ENCODE measurements around the gene ATG2A.

The ATG2A gene

DNA sequence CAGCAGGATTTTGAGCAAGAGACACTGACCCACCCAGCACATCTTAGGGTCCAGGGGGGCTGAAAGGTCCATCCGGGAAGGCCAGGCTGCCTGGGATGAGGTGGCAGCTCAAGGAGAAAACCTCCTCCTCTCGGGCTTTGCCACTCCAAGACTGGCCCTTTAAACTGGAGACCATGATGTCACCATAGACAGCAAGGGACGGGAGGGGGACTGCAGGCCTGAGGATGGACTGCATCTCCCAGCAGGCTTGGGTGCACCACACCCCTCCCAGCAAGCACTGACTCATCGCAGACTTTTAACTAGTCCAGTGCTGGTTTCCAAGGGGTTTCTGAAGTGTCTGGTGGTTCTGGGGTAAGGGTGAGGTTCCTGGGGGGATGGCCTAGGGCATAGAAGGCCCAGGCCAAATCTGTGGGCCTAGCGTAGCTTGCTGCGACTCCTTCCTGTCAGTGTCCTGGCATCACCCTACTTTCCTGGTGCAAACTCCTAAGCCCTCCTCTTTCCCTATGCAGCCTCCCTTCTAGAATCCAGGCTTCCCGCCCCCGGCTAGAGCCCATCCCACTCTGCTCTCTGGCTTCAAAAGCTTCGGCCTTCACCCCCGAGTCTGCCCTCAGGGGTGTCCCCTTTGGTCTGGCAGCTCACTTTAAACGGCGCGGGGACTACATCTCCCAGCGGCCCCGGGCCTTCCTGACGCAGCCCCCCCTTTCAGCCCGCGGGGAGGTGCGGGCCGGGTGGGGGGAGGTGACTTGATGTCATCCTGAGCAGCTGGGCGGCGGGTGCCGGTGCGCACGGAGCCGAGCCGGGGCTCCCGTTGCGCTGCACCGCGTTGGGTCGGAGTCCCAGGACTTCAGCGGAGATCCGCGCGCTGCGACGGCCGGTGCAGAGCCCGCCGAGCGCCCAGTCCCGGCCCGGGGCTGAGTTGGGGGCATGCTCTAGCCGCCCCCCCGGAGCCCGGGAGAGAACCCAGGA, 7.2 kb upstream of the ATG2A start, which contains the start of gene PPP2R5B:
Gene PPP2R5B, plus strand, starts transcription at position 746 of the 966 bp plus-strand sequence. CDS start 1,046 bp downstream, outside the sequence.
- peak; percentile 95 for DNase-seq

DNA sequence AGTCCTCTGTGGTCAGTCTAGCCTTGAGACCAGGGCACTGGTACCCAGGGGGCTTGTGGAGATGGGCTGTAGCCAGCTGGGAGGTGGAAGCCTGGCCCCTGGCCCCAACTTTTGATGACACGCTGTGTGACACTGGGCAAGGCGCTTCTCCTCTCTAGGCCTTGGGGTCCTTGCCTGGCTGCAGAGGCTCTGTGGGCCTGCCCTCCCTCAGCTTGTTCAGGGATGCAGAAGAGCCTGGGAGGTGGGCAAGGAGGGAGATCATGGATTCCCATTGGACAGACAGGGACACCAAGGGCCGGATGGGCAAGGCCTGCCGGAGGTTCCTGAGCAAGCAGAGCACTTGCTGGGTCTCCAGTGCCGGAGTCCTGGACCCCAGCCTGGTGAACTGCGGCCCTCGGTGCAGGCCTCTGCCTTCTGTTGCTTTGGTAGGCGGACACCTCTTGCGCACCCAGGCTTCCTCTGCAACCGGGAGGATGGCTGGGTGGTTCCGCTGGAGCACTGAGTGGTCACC, 6.2 kb upstream of the ATG2A start:
- DNase-seq, result no peak

DNA sequence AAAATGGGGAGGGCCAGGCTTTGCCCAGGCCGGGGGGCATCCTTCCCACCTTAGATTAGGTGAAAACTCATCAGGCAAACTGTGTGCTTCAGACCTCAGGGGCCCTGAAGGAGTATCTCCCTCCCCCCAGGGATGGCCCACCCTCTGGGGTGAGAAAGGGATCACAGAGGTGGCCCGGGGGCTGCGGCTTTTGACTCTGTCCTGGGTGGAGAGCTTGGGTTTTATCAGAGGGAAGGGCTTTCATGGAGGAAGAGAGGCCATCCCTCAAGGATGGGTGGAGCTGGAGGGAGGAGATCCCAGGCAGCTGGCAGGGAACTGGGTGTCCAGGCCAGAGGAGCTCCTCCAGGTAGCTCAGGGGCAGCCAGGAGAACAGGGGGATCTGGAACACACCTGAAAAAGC, 4.4 kb upstream of the ATG2A start:
- DNase-seq, result no peak

DNA sequence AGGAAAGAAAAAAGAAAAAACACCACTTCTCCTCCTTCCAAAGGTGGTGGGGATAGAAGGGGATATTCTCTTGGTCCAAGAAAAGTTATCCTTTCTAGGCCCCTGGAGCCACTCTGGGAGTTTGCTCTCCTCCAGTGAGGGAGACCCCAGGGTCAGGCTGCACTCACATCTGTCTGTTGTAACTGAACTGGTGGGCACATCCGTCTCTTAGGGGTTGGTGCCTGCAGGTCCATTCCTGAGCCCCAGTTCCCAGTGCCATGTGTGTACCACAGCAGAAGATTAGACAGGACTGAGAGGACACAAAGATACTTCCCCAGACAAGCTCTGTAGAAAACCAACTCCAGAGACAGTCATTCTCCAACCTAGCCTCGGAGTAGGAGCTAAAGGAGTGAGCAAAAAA, 3.1 kb upstream of the ATG2A start:
- DNase-seq, result no peak

DNA sequence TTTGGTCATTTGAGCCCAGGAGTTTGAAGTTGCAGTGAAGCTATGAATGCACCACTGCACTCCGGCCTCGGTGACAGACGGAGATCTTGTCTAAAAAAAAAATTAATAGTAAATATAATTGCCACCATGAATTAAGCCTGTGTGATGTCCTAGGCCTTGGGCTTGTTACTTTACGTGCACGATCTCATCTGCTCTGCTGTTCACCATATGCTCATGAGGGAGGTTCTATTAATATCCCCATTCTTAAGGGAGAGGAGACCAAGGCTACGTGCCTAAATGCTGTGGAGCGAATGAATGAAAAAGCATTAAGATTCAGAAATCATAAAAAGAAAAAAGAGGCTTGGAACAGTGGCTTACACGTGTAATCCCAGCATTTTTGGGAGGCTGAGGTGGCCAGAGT, 2.6 kb upstream of the ATG2A start:
- DNase-seq, result no peak

DNA sequence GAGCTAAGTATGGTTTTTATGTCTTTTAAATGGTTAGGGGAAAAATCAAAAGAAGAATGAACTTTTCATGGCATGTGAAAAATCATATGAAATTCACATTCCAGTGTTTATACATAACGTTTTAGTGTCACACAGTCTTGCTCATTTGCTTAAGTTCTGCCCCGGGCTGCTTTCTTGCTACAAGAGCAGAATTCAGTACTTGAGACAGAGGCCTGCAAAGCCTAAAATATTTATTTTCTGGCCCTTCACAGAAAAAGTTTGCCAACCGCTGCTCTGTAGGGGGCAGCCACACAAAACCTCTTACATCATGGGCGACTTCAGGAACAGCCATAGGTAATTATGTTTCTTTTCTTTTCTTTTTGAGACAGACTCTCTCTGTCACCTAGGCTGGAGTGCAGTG, 1.0 kb upstream of the ATG2A start:
- DNase-seq, result peak; percentile 44

DNA sequence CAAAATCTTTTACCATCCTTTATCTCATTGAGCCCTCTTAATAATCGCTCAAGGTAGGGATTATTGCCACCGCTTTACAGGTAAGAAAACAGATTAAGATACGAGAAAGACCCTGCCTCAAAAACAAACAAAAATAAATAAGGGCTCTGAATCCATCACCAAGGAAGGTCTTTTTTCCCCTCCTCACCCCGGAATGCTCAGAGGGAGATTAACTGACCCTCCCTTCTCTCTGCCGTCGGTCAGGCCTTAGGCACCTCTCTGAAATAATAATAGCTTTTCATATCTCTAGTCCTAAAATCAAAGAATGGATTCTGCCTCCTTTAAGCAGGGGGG, 620 bp upstream of the ATG2A start:
- DNase-seq, result no peak

DNA sequence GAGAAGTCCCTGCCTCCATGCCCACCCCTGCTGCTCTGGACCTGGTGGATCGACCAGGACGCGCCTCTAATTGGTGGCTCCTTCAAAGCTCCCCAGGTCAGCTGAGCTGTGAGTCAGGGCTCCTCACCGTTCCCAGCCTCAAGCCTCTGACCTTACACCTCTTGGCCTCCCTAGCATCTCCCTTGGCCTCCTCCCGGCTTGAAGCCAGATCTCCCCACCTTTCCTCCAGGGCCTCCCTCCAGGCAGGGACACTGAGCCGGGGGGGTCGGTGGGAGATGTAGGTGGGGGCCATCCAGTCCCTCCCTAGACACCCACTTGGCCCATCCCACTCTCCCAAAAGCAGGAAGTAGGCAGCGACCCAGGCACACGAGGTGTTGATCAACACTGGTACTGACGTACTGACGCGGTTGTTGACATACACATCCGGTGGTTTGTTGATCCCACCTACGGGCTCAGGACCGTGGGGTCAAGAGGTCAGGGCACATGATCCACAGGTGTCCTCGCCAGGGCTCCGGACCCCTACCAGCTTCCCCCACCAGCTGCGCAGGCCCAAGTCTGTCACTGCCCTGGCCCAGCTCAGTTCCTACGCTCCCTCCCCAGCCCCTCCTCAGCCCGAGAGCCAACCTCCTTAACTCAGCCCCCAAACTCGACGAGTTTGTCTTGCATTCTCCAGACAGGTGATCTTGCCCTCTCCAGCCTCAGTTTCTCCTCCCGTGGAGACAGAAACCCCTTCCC, 802 bp downstream of the ATG2A start:
- peak; percentile 51 for DNase-seq

DNA sequence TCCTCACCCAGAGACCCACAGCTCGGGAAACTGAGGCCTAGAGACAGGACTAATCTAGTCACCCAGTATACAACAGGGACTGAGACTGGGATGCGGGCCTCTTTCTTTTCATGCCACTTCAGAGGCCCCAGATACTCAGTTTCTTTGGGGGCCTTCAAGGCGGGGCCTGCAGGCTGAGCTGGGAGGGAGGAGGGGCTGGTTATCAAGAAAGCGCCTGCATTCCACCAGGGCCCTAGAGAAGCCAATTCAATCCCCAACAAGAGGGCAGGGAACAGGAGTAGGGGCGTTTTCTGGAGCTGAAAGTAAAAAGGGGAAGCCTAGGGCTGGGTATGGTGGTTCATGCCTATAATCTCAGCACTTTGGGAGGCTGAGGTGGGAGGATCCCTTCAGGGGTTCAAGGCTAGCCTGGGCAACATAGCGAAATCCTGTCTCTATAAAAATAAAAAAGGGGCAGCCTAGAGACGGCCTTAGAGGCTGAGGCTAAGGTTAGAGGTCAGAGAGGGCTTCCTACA, 1.6 kb downstream of the ATG2A start:
- DNase-seq, result no peak

DNA sequence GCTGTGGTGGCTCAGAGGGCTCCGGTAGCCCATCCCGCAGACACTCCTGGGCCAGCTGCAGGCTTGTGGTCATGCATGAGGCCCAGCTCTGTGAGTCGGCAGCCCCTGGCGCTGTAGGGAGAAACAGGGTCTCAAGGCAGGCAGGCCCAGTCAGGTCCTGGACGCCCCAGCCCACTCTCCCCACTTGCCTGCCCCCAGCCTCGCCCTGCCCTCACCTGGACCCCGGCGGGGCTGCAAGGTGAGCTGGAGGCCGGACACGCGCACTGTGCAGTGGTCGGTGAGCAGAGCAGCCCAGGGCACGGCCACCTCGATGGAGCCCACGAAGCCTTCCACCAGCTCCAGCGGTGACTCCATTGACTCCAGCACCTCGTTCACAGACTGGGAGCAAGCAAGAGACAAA, 2.9 kb downstream of the ATG2A start:
- DNase-seq, result no peak

DNA sequence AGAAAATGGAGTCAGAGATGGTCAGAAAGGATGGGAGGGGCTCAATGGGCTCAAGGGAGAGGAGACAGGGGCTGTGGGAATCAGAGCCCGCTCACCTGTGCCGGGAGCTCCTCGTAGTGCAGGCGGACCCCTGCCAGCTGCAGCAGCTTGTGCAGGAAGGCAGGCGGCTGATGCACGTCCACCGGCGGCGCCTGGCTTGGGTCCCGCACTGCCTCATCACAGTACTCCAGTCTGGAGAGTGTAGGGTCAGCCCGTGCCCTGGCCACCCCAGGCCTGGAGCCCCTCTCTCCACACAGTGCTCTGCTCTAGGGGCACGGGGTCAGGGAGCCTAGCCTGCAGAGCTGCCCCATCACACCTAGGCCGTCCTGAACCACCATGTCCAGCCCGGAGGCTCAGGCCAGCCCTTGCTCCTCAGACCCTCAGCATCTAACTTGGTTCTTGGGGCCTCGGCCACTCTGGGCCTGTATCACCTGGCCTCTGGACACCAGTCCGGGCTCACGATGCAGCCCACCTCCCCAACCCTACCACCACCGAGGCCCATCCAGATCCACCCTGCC, 3.8 kb downstream of the ATG2A start:
- no peak for DNase-seq

DNA sequence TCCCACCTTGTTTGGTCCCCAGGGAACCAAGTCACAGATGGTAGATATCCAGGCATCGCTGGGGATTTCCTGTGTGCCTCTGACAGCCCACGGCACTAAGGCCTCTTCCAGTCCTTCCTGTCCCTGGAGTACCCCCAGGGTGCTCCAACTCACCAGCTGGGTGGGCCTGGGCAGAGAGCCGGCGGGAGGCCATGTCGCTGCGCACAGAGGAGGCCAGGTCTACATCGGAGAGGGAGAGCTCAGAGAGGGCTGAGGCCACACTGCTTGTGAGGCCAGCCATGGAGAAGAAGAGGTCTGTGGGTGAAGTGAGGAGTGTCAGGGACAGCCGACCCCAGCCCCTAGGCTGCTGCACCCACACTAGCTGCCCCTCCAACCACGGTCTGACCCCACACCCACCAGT, 5.3 kb downstream of the ATG2A start:
- no peak for DNase-seq

DNA sequence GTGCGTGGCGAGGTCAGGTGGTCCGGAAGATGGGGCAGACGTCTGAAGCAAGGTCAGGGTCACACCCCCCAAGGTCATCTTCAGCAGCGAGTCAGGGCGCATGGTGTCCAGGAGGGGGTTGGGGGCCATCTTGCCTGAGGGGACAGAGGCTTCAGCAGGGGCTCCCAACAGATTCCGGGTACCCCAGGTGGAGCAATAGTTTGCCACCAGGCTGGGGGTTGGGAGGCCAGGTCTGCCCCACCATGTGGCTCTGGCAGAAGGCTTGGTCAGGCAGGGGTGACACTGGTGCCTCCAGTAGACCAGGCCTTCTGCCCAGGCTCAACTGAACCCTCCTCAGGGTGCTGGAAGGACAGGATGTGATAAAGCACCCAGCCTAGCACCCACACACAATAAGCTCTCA, 5.9 kb downstream of the ATG2A start:
- DNase-seq, result no peak

DNA sequence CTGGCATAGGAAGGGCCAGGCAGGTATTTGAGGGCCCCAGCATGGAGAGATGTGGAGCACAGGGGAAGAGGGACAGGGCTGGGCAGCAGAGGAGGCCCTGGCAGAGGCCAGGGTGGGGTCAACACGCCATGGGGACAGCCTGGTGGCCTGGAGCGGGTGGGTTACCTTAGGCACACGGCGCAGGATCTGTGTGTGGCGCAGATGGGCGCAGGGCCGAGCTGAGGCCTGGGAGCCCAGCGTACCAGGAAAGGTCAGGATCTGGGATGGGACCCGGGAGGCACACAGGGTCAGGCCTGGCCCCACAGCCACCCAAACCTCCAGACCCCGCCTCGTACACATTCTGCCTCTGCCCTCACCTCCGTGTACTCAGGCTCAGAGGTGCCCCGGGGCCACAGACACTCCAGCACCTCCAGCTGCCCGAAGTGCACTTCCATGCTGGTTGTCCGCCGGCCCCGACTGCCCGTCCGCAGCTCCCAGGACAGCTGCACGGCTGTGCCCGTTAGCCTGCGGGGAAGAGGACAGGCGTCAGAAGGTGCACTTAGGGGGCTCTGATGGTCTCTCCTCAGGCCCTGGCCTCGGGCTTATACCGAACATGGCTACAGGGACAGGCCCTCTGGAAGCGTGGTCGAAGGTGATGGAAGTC, 6.4 kb downstream of the ATG2A start:
- DNase-seq, result no peak

DNA sequence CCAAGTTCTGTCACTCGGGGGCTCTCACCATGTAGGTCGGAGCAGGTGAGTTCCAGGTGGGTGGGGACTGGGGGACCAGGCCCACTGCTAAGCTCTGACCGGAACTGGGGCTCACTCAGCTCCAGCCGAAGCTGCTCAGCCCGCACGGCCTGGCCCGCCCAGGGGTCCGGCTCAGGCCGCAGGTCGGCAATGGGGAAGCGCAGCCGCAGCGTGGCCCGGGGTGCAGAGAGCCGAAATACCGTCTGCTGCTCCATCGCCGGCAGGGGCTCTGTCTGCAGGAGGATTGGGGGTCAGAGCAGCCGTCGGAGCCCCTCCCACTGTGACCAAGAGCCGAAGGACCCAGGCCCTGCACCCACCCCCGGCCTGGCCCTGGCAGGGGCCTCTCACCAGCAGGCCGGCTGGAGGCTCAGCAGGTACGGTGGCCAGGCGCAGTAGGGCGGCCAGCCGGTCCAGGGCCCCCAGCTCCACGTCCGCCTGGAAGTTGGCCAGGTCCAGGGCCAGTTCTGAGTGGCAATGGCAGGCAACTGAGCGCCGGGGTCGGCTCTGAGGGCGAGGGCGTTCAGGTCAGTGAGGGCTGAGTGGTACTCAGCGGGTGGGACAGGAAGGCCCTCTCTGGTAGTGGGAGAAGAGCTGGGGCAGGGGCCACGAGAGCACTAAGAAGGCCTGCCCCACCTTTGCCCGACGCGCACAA, 7.2 kb downstream of the ATG2A start:
- no peak for DNase-seq

DNA sequence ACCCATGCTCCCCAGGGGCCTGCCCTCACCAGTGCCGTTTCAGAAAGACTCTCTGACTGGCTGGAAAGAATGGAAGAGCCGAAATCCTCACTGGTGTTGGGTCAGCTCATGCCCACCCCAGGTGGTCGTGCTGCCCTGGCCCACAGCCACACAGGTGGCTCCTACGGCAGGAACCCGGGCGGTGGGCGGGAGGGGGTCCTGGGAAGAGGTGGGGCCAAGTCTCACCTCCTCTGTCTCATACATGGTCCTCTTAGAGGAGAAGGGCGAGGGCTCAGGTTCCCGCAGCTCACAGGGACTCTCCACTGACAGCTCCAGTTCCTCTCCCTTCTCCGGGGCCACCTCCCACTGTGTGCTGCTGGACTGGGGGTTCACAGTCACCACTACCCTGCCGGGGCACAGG, 8.2 kb downstream of the ATG2A start:
- no peak for DNase-seq

DNA sequence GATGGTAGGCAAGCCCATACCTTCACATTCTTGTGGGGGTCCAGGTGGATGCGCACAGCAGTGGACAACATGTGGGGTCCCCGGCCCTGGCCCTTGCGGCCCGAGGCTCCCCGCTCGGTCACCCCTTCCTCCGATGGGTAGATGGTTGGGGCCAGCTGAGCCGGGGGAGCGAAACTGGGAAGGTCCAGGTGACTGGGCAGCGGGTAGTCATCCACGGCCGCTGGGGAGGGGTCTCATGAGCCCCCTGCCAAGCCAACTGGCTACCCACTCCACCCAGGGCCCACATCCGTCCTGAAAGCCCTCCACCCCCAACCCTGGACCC, 10.7 kb downstream of the ATG2A start:
- no peak for DNase-seq

DNA sequence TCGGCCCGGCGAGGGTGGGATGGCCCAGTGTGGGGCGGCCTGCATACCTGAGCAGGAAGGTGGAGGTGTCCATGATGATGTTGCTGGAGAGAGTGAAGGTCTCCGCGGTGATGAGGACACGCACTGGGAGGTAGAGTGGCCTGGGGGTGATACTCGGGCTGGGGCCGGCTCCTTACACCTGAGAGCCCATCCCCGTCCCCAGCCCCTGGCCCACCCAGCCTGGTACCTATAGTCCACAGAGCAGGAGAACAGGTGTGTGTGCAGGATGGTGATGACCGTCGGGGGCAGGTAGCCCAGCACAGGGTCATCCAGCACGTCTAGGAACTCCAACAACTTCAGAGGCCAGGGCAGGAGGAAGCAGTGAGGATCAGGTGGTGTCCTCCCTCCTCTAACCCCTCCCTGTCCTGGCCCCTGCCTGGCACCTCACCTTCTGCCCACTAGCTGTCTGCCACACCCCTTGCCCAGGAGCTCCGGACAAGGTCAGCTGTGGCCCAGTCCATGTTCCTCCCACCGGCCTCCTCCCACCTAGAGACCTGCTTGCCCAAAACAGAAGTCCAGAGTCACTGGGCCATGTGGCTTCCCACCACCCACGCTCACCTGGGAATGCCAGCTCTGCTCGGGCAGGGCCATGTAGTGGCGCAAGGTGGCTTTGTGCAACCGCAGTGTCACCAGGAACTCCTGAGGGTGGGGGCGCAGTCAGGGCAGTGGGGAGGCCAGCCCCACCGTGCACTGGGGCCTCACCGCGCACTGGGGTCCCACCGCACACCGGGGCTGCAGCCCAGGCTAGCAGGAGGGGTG, 11.3 kb downstream of the ATG2A start:
- DNase-seq, result no peak

DNA sequence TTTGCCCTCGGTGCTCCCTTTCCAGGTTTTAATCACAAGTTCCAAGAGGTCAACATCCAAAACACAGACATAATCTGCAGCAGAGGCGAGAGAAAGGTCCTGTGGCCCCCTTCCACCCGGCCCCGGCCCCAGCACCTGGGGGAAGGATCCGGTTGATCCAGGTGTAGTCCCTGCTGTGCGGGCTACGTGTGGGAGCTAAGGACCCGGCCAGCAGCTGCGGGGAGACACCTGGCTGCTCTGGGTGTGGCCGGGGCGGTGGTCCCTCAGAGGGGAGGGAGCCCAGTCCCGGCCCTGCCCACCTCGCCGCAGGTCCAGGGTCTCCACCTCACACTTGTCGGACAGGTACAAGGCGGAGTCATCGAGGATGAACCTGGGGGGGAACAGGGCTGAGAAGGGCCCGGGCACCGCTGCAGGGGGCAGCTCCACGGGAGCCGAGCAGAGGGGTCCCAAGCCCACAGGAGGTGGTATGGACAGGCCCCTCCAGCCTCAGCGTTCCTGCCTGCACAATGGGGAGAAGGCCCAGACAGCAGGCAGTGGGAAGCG, 13.6 kb downstream of the ATG2A start:
- no peak for DNase-seq

DNA sequence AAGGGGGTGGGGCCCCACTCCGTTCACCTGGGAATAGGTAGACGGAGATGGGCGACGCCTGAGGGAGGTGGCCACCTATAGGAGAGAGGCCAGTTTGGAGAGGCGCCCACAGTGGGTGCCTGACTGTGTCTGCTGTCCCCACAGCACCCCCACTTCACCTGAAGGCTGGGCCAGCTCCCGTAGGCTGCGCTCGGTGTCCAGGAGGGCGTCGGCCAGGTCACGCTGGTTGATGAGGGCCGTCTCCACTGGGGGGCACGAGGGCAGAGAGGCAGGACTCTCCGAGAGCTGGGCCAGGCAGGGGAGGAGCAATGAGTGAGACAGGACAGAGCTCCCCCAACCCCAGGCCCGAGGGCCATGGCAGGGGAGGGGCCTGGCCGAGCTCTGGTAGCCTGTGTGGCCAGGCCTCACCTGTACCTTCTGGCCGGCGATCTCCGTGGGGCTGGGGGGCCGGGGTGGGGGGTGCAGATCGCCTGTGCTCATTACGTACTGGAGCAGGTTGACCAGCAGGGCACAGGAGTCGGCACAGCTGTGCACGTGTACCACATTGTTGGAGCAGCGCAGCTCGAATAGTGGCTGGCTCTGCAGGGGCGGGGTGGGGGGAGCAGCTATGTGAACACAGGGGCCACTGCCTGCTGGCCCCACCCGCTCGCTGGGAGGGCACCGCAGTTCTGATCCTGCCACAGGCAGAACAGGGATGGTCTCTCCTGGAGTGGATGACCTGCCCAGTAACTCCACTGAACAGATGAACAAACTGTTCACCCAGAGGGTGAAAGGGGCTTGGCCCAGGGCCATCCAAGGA, 14.7 kb downstream of the ATG2A start:
- no peak for DNase-seq

All from NCI-H69 (cell line).